Measurements from ENCODE around the gene FBRSL1. TPM values are rescaled to one million over a fixed set of nuclear protein-coding genes. Genes with fewer than 3 reads are reported as not detected.

Gene FBRSL1
- total RNA-seq, 1 donor from 2014 or later = 211 TPM

DNA sequence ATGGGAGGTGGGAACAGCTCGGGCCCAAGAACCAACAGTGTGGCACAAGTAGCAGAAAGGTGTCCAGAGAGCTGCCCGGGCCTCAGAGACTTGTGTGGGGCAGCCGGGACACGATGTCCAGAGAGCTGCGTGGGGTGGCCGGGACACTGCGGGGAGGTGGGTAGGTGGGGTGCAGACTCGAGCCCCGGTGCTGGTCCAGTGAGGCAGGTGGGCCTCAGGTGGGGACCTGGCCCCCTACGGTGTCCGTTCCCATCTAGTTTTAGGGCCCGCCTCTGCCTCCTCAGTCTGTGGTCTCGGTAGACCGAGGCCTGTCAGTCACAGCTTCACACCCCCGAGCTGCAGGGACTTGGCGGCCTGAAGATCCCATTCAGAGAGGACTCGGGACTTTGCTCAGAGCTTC is 6.3 kb upstream of the FBRSL1 start:
- TF ChIP-seq, protein P1, sequence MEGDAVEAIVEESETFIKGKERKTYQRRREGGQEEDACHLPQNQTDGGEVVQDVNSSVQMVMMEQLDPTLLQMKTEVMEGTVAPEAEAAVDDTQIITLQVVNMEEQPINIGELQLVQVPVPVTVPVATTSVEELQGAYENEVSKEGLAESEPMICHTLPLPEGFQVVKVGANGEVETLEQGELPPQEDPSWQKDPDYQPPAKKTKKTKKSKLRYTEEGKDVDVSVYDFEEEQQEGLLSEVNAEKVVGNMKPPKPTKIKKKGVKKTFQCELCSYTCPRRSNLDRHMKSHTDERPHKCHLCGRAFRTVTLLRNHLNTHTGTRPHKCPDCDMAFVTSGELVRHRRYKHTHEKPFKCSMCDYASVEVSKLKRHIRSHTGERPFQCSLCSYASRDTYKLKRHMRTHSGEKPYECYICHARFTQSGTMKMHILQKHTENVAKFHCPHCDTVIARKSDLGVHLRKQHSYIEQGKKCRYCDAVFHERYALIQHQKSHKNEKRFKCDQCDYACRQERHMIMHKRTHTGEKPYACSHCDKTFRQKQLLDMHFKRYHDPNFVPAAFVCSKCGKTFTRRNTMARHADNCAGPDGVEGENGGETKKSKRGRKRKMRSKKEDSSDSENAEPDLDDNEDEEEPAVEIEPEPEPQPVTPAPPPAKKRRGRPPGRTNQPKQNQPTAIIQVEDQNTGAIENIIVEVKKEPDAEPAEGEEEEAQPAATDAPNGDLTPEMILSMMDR (IDR thresholded peaks at IDR 0.05; ENCODE audit: partially characterized antibody, unreplicated experiment) = no peak
- no peak overlapping the region for H3K4me3 Mint-ChIP-seq (ENCODE audit: unreplicated experiment)
- DNase-seq = no peak
- H3K36me3 Mint-ChIP-seq (ENCODE audit: unreplicated experiment) = no peaks in the 10 kb centered on the region
- peaks cover 14% of the 10 kb centered on the region for H3K4me1 Mint-ChIP-seq (ENCODE audit: low read depth, unreplicated experiment)
- peaks cover 5% of the 10 kb centered on the region for H3K9me3 Mint-ChIP-seq (ENCODE audit: unreplicated experiment)
- peaks cover 18% of the 10 kb centered on the region for H3K27me3 Mint-ChIP-seq (ENCODE audit: unreplicated experiment)
- no peak overlapping the region for H3K27ac Mint-ChIP-seq (ENCODE audit: unreplicated experiment)

DNA sequence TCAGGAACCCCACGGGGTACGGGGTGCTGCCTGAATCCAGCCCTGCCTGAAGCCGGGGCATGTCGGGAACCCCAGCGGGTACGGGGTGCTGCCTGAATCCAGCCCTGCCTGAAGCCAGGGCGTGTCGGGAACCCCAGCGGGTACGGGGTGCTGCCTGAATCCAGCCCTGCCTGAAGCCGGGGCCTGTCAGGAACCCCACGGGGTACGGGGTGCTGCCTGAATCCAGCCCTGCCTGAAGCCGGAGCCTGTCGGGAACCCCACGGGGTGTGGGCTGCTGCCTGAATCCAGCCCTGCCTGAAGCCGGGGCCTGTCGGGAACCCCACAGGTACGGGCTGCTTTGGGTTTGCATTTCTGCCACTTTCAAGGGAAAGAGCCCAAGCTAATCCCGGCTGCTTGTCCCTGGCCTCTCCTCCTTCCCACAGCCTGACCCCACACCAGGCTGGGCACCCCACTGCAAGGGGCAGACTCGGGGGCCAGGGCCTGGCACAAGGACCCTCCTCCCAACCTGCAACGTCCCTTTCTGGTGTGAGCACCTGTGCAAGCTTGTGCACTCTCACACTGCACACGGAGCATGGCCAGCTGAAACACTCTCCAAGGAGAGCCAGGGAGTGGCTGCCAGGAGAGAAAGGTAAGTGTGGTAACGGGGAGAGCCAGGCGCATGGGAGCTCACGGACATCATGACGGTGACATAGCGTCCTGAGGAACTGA is 5.6 kb upstream of the FBRSL1 start:
- Mint-ChIP-seq H3K27ac (ENCODE audit: unreplicated experiment) (no peak overlapping the region), H3K27me3 (ENCODE audit: unreplicated experiment) (peaks cover 17% of the 10 kb centered on the region), H3K4me3 (ENCODE audit: unreplicated experiment) (no peak overlapping the region), H3K4me1 (ENCODE audit: low read depth, unreplicated experiment) (peaks cover 14% of the 10 kb centered on the region), H3K36me3 (ENCODE audit: unreplicated experiment) (no peaks in the 10 kb centered on the region), H3K9me3 (ENCODE audit: unreplicated experiment) (peaks cover 5% of the 10 kb centered on the region)
- TF ChIP-seq, protein P1 (IDR thresholded peaks at IDR 0.05; ENCODE audit: partially characterized antibody, unreplicated experiment) = no peak
- DNase-seq = peak; percentile 11

GRCh38 chr12:132484891-132485441 is 5.0 kb upstream of the FBRSL1 start:
- Mint-ChIP-seq H3K27me3 (ENCODE audit: unreplicated experiment) (peaks cover 14% of the 10 kb centered on the region), H3K9me3 (ENCODE audit: unreplicated experiment) (peaks cover 3% of the 10 kb centered on the region), H3K4me1 (ENCODE audit: low read depth, unreplicated experiment) (peaks cover 14% of the 10 kb centered on the region), H3K4me3 (ENCODE audit: unreplicated experiment) (no peak overlapping the region), H3K27ac (ENCODE audit: unreplicated experiment) (no peak overlapping the region), H3K36me3 (ENCODE audit: unreplicated experiment) (no peaks in the 10 kb centered on the region)
- TF ChIP-seq, protein P1 (IDR thresholded peaks at IDR 0.05; ENCODE audit: partially characterized antibody, unreplicated experiment) = no peak
- peak; percentile 16 for DNase-seq

DNA sequence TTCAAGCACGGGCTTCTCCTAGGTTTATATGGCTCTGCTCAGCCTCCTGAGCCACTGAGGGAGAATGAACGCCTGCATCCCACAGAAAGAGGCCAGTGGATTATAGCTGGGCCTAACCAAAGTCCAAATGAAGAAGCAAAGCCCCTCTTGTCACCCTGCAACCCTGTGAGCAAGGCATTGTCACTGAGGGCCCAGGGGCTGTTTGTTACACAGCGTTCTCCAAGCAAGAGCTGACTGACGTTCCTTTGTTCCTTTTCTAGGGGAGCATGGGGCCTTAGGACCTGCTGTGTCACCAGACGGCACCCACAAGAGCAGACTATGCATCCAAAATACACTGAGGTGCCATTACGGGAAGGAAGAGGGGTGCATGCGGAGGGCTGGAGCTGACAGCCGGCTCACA is 4.3 kb upstream of the FBRSL1 start:
- Mint-ChIP-seq H3K9me3 (ENCODE audit: unreplicated experiment) (peaks cover 3% of the 10 kb centered on the region), H3K4me3 (ENCODE audit: unreplicated experiment) (no peak overlapping the region), H3K4me1 (ENCODE audit: low read depth, unreplicated experiment) (peaks cover 9% of the 10 kb centered on the region), H3K27me3 (ENCODE audit: unreplicated experiment) (peaks cover 12% of the 10 kb centered on the region), H3K27ac (ENCODE audit: unreplicated experiment) (no peak overlapping the region), H3K36me3 (ENCODE audit: unreplicated experiment) (no peaks in the 10 kb centered on the region)
- no peak for DNase-seq
- TF ChIP-seq, protein P1 (IDR thresholded peaks at IDR 0.05; ENCODE audit: partially characterized antibody, unreplicated experiment) = no peak

DNA sequence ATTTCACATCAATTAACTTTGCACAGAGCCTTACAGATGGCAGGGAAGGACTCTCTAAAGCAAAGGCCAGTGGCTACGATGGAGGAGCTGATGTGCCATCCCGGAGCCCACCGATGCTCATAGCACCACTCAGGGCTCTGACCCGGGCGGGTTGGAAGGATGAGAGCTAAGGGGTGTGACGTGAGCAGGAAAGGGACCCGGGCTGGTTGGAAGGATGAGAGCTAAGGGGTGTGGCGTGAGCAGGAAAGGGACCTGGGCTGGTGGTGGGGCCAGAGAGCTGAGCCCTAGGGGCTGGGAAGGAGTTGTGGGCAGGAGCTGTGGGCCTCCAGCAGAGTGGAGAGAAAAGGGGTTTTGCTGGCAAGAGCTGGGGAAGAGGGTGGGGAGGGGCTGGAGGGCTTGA is 3.8 kb upstream of the FBRSL1 start:
- H3K27me3 Mint-ChIP-seq (ENCODE audit: unreplicated experiment) = peaks cover 9% of the 10 kb centered on the region
- no peak overlapping the region for H3K27ac Mint-ChIP-seq (ENCODE audit: unreplicated experiment)
- peaks cover 9% of the 10 kb centered on the region for H3K4me1 Mint-ChIP-seq (ENCODE audit: low read depth, unreplicated experiment)
- no peak overlapping the region for H3K4me3 Mint-ChIP-seq (ENCODE audit: unreplicated experiment)
- no peaks in the 10 kb centered on the region for H3K36me3 Mint-ChIP-seq (ENCODE audit: unreplicated experiment)
- TF ChIP-seq, protein P1 (IDR thresholded peaks at IDR 0.05; ENCODE audit: partially characterized antibody, unreplicated experiment) = no peak
- no peak for DNase-seq
- H3K9me3 Mint-ChIP-seq (ENCODE audit: unreplicated experiment) = peaks cover 3% of the 10 kb centered on the region

Data from glutamatergic neuron (in vitro differentiated cells).